T-helper 17 cell (primary cell): ENCODE results near the gene RFX4. TPM values are rescaled to one million over a fixed set of nuclear protein-coding genes. Genes with fewer than 3 reads are reported as not detected.

Source experiments
- ATAC-seq: fragments of 150-1000 bp; cut with Tn5 transposase; 2 replicates; pipeline ENCODE4 v1.10.0; 2021; ENCODE audit warnings: mild to moderate bottlenecking, moderate library complexity
- DNase-seq, 3 donors: peaks; one replicate each; pipeline versions ENCODE4 v3.0.0 to v3.0.0-alpha.2; 2020 to 2021
- H3K9me3 ChIP-seq: one replicate; pipeline ENCODE4 v1.7.0; 2013; ENCODE audit warnings: low read length, mild to moderate bottlenecking; ENCODE audit not compliant: control insufficient read depth, poor library complexity, severe bottlenecking
- H3K27ac Mint-ChIP-seq: one replicate; pipeline ENCODE4 v1.8.0; 2022; ENCODE audit warnings: mild to moderate bottlenecking, moderate library complexity, mixed read lengths
- H3K27me3 Mint-ChIP-seq: one replicate; pipeline ENCODE4 v1.8.0; 2022; ENCODE audit warnings: mixed read lengths
- H3K36me3 Mint-ChIP-seq: one replicate; pipeline ENCODE4 v1.8.0; 2022; ENCODE audit warnings: low read depth, mixed read lengths
- H3K4me1 Mint-ChIP-seq: one replicate; pipeline ENCODE4 v1.8.0; 2022; ENCODE audit warnings: mild to moderate bottlenecking, mixed read lengths
- H3K4me3 Mint-ChIP-seq: one replicate; pipeline ENCODE4 v1.8.0; 2022; ENCODE audit warnings: mild to moderate bottlenecking, moderate library complexity, mixed read lengths
- total RNA-seq, 4 donors: library from RNA in 2 of 4; stranded (reverse) in 2 of 4; gene quantifications; one replicate each; pipeline ENCODE4 v1.2.3 and lab custom pipeline; 2022 to 2026

Gene RFX4
- total RNA-seq, 2 donors from 2014 or later = not detected

- H3K27ac Mint-ChIP-seq = no peak overlapping the region
- no peak overlapping the region for H3K4me3 Mint-ChIP-seq
- H3K36me3 Mint-ChIP-seq = peaks cover 7% of the 10 kb centered on the region
- no peaks in the 10 kb centered on the region for H3K9me3 ChIP-seq
- ATAC-seq (no peak), DNase-seq (no peak)
- H3K4me1 Mint-ChIP-seq = peaks cover 45% of the 10 kb centered on the region
- no peaks in the 10 kb centered on the region for H3K27me3 Mint-ChIP-seq
Observed at GRCh38 chr12:106776897-106777296, 194.1 kb downstream of the RFX4 start.

GRCh38 chr12:106780010-106780631, 197.3 kb downstream of the RFX4 start:
- ATAC-seq (no peak), DNase-seq (no peak)
- Mint-ChIP-seq H3K4me1 (peaks cover 49% of the 10 kb centered on the region), H3K36me3 (peaks cover 10% of the 10 kb centered on the region), H3K27me3 (no peaks in the 10 kb centered on the region), H3K4me3 (no peak overlapping the region), H3K27ac (no peak overlapping the region)
- no peaks in the 10 kb centered on the region for H3K9me3 ChIP-seq

GRCh38 chr12:106782619-106783018, 199.8 kb downstream of the RFX4 start:
- peaks cover 12% of the 10 kb centered on the region for H3K36me3 Mint-ChIP-seq
- no peak overlapping the region for H3K4me3 Mint-ChIP-seq
- H3K27me3 Mint-ChIP-seq = no peaks in the 10 kb centered on the region
- H3K9me3 ChIP-seq = no peaks in the 10 kb centered on the region
- no peak overlapping the region for H3K27ac Mint-ChIP-seq
- ATAC-seq (no peak), DNase-seq (no peak)
- peaks cover 30% of the 10 kb centered on the region for H3K4me1 Mint-ChIP-seq

- Mint-ChIP-seq H3K27ac (peak overlapping the region; percentile 19), H3K4me3 (no peak overlapping the region), H3K36me3 (peaks cover 12% of the 10 kb centered on the region), H3K4me1 (peaks cover 25% of the 10 kb centered on the region), H3K27me3 (no peaks in the 10 kb centered on the region)
- H3K9me3 ChIP-seq = no peaks in the 10 kb centered on the region
- DNase-seq (no peak), ATAC-seq (no peak)
Observed at GRCh38 chr12:106783515-106783914, 200.7 kb downstream of the RFX4 start.

GRCh38 chr12:106790020-106790419, 207.2 kb downstream of the RFX4 start:
- no peaks in the 10 kb centered on the region for H3K9me3 ChIP-seq
- DNase-seq (no peak), ATAC-seq (no peak)
- H3K4me3 Mint-ChIP-seq = no peak overlapping the region
- no peaks in the 10 kb centered on the region for H3K27me3 Mint-ChIP-seq
- H3K36me3 Mint-ChIP-seq = peaks cover 16% of the 10 kb centered on the region
- peak overlapping the region; percentile 2 for H3K27ac Mint-ChIP-seq
- peaks cover 13% of the 10 kb centered on the region for H3K4me1 Mint-ChIP-seq

- H3K4me1 Mint-ChIP-seq = peaks cover 13% of the 10 kb centered on the region
- H3K9me3 ChIP-seq = no peaks in the 10 kb centered on the region
- peaks cover 14% of the 10 kb centered on the region for H3K36me3 Mint-ChIP-seq
- no peak overlapping the region for H3K27ac Mint-ChIP-seq
- H3K4me3 Mint-ChIP-seq = no peak overlapping the region
- DNase-seq (no peak), ATAC-seq (no peak)
- no peaks in the 10 kb centered on the region for H3K27me3 Mint-ChIP-seq
Observed at GRCh38 chr12:106791531-106791930, 208.7 kb downstream of the RFX4 start.

- Mint-ChIP-seq H3K36me3 (peaks cover 10% of the 10 kb centered on the region), H3K4me1 (peaks cover 9% of the 10 kb centered on the region), H3K4me3 (no peak overlapping the region), H3K27me3 (no peaks in the 10 kb centered on the region), H3K27ac (peak overlapping the region; percentile 6)
- no peak for DNase-seq
- H3K9me3 ChIP-seq = no peaks in the 10 kb centered on the region
- no peak for ATAC-seq
Observed at GRCh38 chr12:106794369-106794768, 211.6 kb downstream of the RFX4 start.

GRCh38 chr12:106801167-106801708, 218.4 kb downstream of the RFX4 start:
- H3K9me3 ChIP-seq = no peaks in the 10 kb centered on the region
- peak overlapping the region; percentile 8 for H3K27ac Mint-ChIP-seq
- peaks cover 13% of the 10 kb centered on the region for H3K36me3 Mint-ChIP-seq
- peaks cover 20% of the 10 kb centered on the region for H3K4me1 Mint-ChIP-seq
- DNase-seq (no peak), ATAC-seq (no peak)
- no peak overlapping the region for H3K4me3 Mint-ChIP-seq
- no peaks in the 10 kb centered on the region for H3K27me3 Mint-ChIP-seq

- Mint-ChIP-seq H3K36me3 (peaks cover 18% of the 10 kb centered on the region), H3K4me3 (no peak overlapping the region), H3K4me1 (peaks cover 23% of the 10 kb centered on the region), H3K27me3 (no peaks in the 10 kb centered on the region), H3K27ac (peak overlapping the region; percentile 8)
- ATAC-seq (no peak), DNase-seq (no peak)
- H3K9me3 ChIP-seq = no peaks in the 10 kb centered on the region
Observed at GRCh38 chr12:106801830-106802533, 219.2 kb downstream of the RFX4 start.

- no peaks in the 10 kb centered on the region for H3K9me3 ChIP-seq
- peaks cover 23% of the 10 kb centered on the region for H3K4me1 Mint-ChIP-seq
- ATAC-seq (no peak), DNase-seq (no peak)
- H3K27me3 Mint-ChIP-seq = no peaks in the 10 kb centered on the region
- no peak overlapping the region for H3K27ac Mint-ChIP-seq
- no peak overlapping the region for H3K4me3 Mint-ChIP-seq
- peaks cover 16% of the 10 kb centered on the region for H3K36me3 Mint-ChIP-seq
Observed at GRCh38 chr12:106804668-106805067, 221.9 kb downstream of the RFX4 start.

Other genes with a start within 250 kb of the RFX4 start
- 1 to 10 TPM; 4.0 to 9.2 TPM for gene POLR3B, start 225.3 kb upstream of the RFX4 start, total RNA-seq
- gene RIC8B, start 191.7 kb downstream of the RFX4 start, total RNA-seq = 10 to 100 TPM; 12.8 to 19.9 TPM